ENCODE measurements around the gene C1orf105. TPM values are rescaled to one million over a fixed set of nuclear protein-coding genes. Genes with fewer than 3 reads are reported as not detected.

The C1orf105 gene
- total and polyA plus RNA-seq, 8 donors = 0.37 TPM; not detected in 7

DNA sequence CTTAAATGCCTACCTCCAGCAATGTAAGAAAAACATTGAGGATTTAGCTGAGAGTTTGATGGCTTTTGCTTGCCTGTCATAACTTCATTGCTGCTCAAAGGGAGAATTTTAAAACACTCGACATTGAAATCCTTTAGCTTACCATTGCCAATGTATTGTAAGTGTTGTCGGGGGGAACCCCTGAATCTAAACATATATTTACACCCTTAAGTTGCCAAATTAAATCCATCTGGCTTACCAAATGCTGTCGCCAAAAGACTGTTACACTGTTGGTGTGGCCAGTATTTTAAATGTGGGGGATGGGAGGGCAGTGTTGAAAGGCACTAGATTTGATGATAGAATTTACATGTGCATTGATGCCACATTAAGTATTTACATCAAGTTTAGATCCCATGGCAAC, 24.9 kb upstream of the C1orf105 start:
- WGBS, 5 donors = 83 to 93% (median 90%) methylated on average over 3 of the region's 3 CpGs
- no peak overlapping the region for H3K27ac ChIP-seq
- no peak for DNase-seq
- H3K4me3 ChIP-seq = no peak overlapping the region
- intact Hi-C loops (cut with DNase I; ENCODE audit: low total_unique reads) = no loop called here
- peaks cover 7 to 59% (median 26%) of the 10 kb centered on the region in 4 donors for H3K4me1 ChIP-seq
- no peaks in the 10 kb centered on the region for H3K27me3 ChIP-seq
- H3K36me3 ChIP-seq = no peaks in the 10 kb centered on the region
- H3K9me3 ChIP-seq = no peaks in the 10 kb centered on the region
- TF ChIP-seq POLR2A (IDR thresholded peaks at IDR 0.05) (no peak), EP300 (IDR thresholded peaks at IDR 0.05) (no peak), POLR2AphosphoS5 (IDR thresholded peaks at IDR 0.05) (no peak)
- TF ChIP-seq, protein P1, sequence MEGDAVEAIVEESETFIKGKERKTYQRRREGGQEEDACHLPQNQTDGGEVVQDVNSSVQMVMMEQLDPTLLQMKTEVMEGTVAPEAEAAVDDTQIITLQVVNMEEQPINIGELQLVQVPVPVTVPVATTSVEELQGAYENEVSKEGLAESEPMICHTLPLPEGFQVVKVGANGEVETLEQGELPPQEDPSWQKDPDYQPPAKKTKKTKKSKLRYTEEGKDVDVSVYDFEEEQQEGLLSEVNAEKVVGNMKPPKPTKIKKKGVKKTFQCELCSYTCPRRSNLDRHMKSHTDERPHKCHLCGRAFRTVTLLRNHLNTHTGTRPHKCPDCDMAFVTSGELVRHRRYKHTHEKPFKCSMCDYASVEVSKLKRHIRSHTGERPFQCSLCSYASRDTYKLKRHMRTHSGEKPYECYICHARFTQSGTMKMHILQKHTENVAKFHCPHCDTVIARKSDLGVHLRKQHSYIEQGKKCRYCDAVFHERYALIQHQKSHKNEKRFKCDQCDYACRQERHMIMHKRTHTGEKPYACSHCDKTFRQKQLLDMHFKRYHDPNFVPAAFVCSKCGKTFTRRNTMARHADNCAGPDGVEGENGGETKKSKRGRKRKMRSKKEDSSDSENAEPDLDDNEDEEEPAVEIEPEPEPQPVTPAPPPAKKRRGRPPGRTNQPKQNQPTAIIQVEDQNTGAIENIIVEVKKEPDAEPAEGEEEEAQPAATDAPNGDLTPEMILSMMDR (IDR thresholded peaks at IDR 0.05) = no peak

DNA sequence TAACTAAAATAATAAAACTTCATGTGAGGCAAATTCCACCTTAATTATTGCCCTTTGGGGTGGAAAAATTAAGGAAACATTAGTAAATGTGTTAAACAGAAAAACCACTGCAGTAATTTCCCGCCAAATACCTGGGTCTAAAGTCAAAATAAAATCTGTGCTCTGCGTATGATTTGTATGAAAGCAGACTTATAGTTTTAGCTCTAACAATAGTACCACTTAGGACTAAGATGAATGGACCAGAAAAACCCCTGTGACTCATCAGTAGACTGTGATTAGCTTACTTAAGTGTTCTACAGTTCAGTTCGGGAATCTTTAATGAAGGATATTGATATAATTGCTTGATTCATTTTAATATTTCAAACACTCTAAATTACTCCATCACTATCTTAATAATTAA, 23.3 kb upstream of the C1orf105 start:
- intact Hi-C loops (cut with DNase I; ENCODE audit: low total_unique reads) = no loop called here

DNA sequence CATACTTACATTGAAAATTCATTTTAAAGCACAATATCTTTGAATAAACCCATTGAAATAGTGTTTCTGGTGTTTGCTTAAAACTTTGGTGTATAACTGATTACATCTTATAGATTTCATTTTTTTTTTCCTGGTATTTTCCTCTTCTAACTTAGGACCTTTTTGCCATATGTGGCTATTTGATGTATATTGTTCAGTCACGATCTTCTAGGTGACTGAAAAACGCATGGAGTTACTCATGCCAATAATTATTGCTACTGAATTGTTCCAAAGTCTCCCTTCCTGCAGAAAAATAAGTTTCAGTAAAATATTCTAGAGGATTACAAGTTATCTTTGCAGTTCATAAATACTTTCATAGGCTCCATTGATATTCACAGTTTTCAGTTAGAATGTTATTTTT, 22.9 kb upstream of the C1orf105 start:
- Histone ChIP-seq H3K4me1 (peaks cover 7 to 48% (median 28%) of the 10 kb centered on the region in 4 donors), H3K4me3 (no peak overlapping the region), H3K27me3 (no peaks in the 10 kb centered on the region), H3K9me3 (no peaks in the 10 kb centered on the region), H3K27ac (peak overlapping the region in 1 of 5 donors; percentile 72), H3K36me3 (no peaks in the 10 kb centered on the region)
- 87 to 96% (median 90%) methylated on average over 2 of the region's 2 CpGs for WGBS, 5 donors
- intact Hi-C loops (cut with DNase I; ENCODE audit: low total_unique reads) = no loop called here
- TF ChIP-seq, protein P1 (IDR thresholded peaks at IDR 0.05) = no peak
- TF ChIP-seq POLR2A (IDR thresholded peaks at IDR 0.05) = no peak
- no peak for TF ChIP-seq POLR2AphosphoS5 (IDR thresholded peaks at IDR 0.05)
- TF ChIP-seq EP300 (IDR thresholded peaks at IDR 0.05) = no peak
- no peak for DNase-seq

More for the DNA sequence above, 23.3 kb upstream of the C1orf105 start:
- DNase-seq = peak in 1 of 2 donors; percentile 55
- Histone ChIP-seq H3K4me3 (no peak overlapping the region), H3K27ac (peak overlapping the region in 1 of 5 donors; percentile 7), H3K36me3 (no peaks in the 10 kb centered on the region), H3K27me3 (no peaks in the 10 kb centered on the region), H3K4me1 (peaks cover 7 to 43% (median 26%) of the 10 kb centered on the region in 4 donors), H3K9me3 (no peaks in the 10 kb centered on the region)
- 55 to 69% (median 64%) methylated on average over 3 of the region's 3 CpGs for WGBS, 5 donors
- TF ChIP-seq POLR2AphosphoS5 (IDR thresholded peaks at IDR 0.05) (no peak), EP300 (IDR thresholded peaks at IDR 0.05) (no peak), POLR2A (IDR thresholded peaks at IDR 0.05) (no peak)
- TF ChIP-seq, protein P1 (IDR thresholded peaks at IDR 0.05) = no peak

DNA sequence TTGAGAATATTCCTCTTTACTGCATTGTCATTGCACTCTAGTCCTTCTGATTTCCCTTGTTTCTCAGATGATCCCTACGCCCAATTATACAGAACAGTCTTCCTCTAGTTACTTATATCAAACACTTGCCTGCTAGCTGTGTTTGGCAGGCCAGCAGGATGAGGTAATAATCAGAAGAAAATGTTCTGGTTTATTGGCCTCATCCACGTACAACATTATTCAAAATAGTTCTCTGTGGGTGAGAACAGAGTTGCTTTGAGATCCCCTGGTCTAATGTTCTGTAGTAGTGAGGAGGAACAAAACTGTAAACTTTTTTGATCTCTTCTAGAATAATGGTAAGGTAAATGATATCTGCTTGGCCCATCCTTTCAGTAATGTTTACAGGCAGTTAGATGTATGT, 22.3 kb upstream of the C1orf105 start:
- no peak for TF ChIP-seq EP300 (IDR thresholded peaks at IDR 0.05)
- TF ChIP-seq, protein P1 (IDR thresholded peaks at IDR 0.05) = no peak
- Histone ChIP-seq H3K4me3 (no peak overlapping the region), H3K4me1 (peaks cover 7 to 53% (median 30%) of the 10 kb centered on the region in 4 donors), H3K27me3 (no peaks in the 10 kb centered on the region), H3K27ac (peak overlapping the region in 4 of 5 donors; percentile 23 to 72 (median 49)), H3K36me3 (no peaks in the 10 kb centered on the region), H3K9me3 (no peaks in the 10 kb centered on the region)
- intact Hi-C loops (cut with DNase I; ENCODE audit: low total_unique reads) = no loop called here
- WGBS, 5 donors = 59 to 78% (median 69%) methylated on average over 2 of the region's 2 CpGs
- DNase-seq = peak in 1 of 2 donors; percentile 56
